ENCODE measurements around the gene CACNG7. TPM values are rescaled to one million over a fixed set of nuclear protein-coding genes. Genes with fewer than 3 reads are reported as not detected.

The CACNG7 gene
- total and polyA plus RNA-seq, 10 of the 15 experiments (the other 5 are each of a cell fraction or from before 2014, with no cell fraction given) = not detected

- DNase-seq (ENCODE audit: low read depth, low spot score) (no peak), ATAC-seq (no peak), FAIRE-seq (no peak)
- H3K79me2 ChIP-seq (ENCODE audit: control insufficient read depth, insufficient read depth, low read length) = no peaks in the 10 kb centered on the region
- H3K27ac ChIP-seq (ENCODE audit: control insufficient read depth, insufficient read depth) = no peak overlapping the region
- no peaks in the 10 kb centered on the region for H3K36me3 ChIP-seq (ENCODE audit: control insufficient read depth in 2 of 2, insufficient read depth in 2 of 2, low read length in 1 of 2)
- H3K4me1 ChIP-seq (ENCODE audit: control insufficient read depth, insufficient read depth, low read length) = no peaks in the 10 kb centered on the region
- H3K4me3 ChIP-seq = no peak overlapping the region
- H2AFZ ChIP-seq (ENCODE audit: control insufficient read depth, low read depth, low read length) = no peak overlapping the region
- ChIA-PET SMC1A (ENCODE audit: uncharacterized antibody, unreplicated experiment) (no interaction called here), POLR2A (no interaction called here), CTCF (interaction anchor here (1.3 kb wide), 1 partner anchor 124 kb away, joined by 4 read pairs; no protein-coding TSS in a partner anchor), RAD21 (ENCODE audit: unreplicated experiment) (no interaction called here)
- no peak for TF ChIP-seq PML (IDR thresholded peaks at IDR 0.05; ENCODE audit: low read length)
- TF ChIP-seq NRF1 (conservative IDR thresholded peaks at IDR 0.05; ENCODE audit: low read depth, low read length) = no peak
- in situ Hi-C loops (cut with MboI) (no loop called here), intact Hi-C loops (cut with micrococcal nuclease; ENCODE audit: unreplicated experiment) (no loop called here)
- no TSS peak for BruUV-seq (replicated peaks)
- no peak overlapping the region for H3K9ac ChIP-seq (ENCODE audit: control insufficient read depth, insufficient read depth, low read length)
- no peaks in the 10 kb centered on the region; the same call in 2 of the 3 replicates for H3K9me3 ChIP-seq (replicated peaks; ENCODE audit: control insufficient read depth, insufficient read depth, low read length)
- H3K27me3 ChIP-seq (replicated peaks in 1 of 2; ENCODE audit: control insufficient read depth in 2 of 2, insufficient read depth in 2 of 2, low read length in 1 of 2) = no peaks in the 10 kb centered on the region
- H3K4me2 ChIP-seq (ENCODE audit: control insufficient read depth, insufficient read depth) = no peak overlapping the region
- no peaks in the 10 kb centered on the region for H4K20me1 ChIP-seq (ENCODE audit: control insufficient read depth, insufficient read depth)
- 34% methylated on average over 14 of the region's 14 CpGs for WGBS (ENCODE audit: insufficient coverage, insufficient replicate concordance, low lambda C conversion rate, missing lambda C conversion rate)
Measured at GRCh38 chr19:53907193-53907581, 1.9 kb upstream of the CACNG7 start.

- CTCF ChIA-PET = no interaction called here
- H3K4me2 ChIP-seq (ENCODE audit: control insufficient read depth, insufficient read depth) = no peak overlapping the region
- no peak overlapping the region for H2AFZ ChIP-seq (ENCODE audit: control insufficient read depth, low read depth, low read length)
- SMC1A ChIA-PET (ENCODE audit: uncharacterized antibody, unreplicated experiment) = no interaction called here
- H3K4me3 ChIP-seq = no peak overlapping the region
- no peaks in the 10 kb centered on the region for H3K36me3 ChIP-seq (ENCODE audit: control insufficient read depth in 2 of 2, insufficient read depth in 2 of 2, low read length in 1 of 2)
- no peaks in the 10 kb centered on the region for H3K4me1 ChIP-seq (ENCODE audit: control insufficient read depth, insufficient read depth, low read length)
- H3K9me3 ChIP-seq (replicated peaks; ENCODE audit: control insufficient read depth, insufficient read depth, low read length) = no peaks in the 10 kb centered on the region; the same call in 2 of the 3 replicates
- FAIRE-seq = no peak
- TF ChIP-seq CREM (IDR thresholded peaks at IDR 0.05; ENCODE audit: low read depth) (no peak), KDM1A (IDR thresholded peaks at IDR 0.05; ENCODE audit: borderline replicate concordance) (no peak), FOS (IDR thresholded peaks at IDR 0.05; ENCODE audit: borderline replicate concordance, extremely low read depth, insufficient read length) (no peak), RAD21 (IDR thresholded peaks at IDR 0.05; ENCODE audit: insufficient read depth, low read depth, low read length) (no peak), MXI1 (IDR thresholded peaks at IDR 0.05; ENCODE audit: low read depth, low read length) (no peak), JUND (IDR thresholded peaks at IDR 0.05; ENCODE audit: low read depth, low read length) (no peak), TCF7 (IDR thresholded peaks at IDR 0.05; ENCODE audit: borderline replicate concordance) (no peak)
- no peaks in the 10 kb centered on the region for H3K79me2 ChIP-seq (ENCODE audit: control insufficient read depth, insufficient read depth, low read length)
- ATAC-seq = no peak
- POLR2A ChIA-PET = no interaction called here
- H4K20me1 ChIP-seq (ENCODE audit: control insufficient read depth, insufficient read depth) = no peaks in the 10 kb centered on the region
- 45% methylated on average over 16 of the region's 17 CpGs for WGBS (ENCODE audit: insufficient coverage, insufficient replicate concordance, low lambda C conversion rate, missing lambda C conversion rate)
- H3K27me3 ChIP-seq (replicated peaks in 1 of 2; ENCODE audit: control insufficient read depth in 2 of 2, insufficient read depth in 2 of 2, low read length in 1 of 2) = no peaks in the 10 kb centered on the region
- no peak overlapping the region for H3K9ac ChIP-seq (ENCODE audit: control insufficient read depth, insufficient read depth, low read length)
- BruUV-seq (replicated peaks) = no TSS peak
- intact Hi-C loops (cut with micrococcal nuclease; ENCODE audit: unreplicated experiment) (no loop called here), in situ Hi-C loops (cut with MboI) (no loop called here)
- H3K27ac ChIP-seq (ENCODE audit: control insufficient read depth, insufficient read depth) = no peak overlapping the region
- RAD21 ChIA-PET (ENCODE audit: unreplicated experiment) = no interaction called here
- DNase-seq (ENCODE audit: low read depth, low spot score) = no peak
Measured at GRCh38 chr19:53907690-53908089, 1.4 kb upstream of the CACNG7 start.

Measured in GM12878 (cell line).